NCI-H524 treated with DMSO at 0.1 percent for 48 hours (cell line): ENCODE data around the gene KIF21B.
"Not testable (repeated sequence)": the region's sequence is repeated elsewhere in the genome, so short reads cannot be mapped to it uniquely, and the experiment has no call there.

Source experiments
- DNase-seq: peaks from one replicate; lab custom pipeline; 2025; lab: John Stamatoyannopoulos, UW

KIF21B gene

DNA sequence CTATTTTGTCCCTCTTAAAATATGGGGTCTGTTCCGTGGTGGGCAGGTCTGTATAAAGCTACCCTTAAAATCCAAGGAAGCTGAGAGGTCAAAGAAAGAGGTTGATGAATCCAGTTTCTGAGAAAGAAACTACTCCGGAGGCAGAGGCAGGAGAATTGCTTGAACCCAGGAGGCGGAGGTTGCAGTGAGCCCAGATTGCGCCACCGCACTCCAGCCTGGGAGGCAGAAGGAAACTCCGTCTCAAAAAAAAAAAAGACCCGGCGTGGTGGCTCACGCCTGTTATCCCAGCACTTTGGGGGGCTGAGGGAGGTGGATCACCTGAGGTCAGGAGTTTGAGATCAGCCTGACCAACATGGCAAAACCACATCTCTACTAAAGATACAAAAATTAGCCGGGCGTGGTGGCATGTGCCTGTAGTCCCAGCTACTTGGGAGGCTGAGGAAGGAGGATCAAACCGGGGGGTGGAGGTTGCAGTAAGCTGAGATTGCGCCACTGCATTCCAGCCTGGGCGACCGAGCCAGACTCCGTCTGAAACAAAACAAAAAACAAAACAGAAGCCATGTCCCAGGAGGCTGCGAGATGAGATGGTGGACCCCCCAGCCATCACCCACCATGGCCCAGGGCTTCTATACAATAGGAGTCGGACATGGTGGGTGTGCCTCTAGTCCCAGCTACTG, 88.1 kb downstream of the KIF21B start:
- not testable (repeated sequence) for DNase-seq

DNA sequence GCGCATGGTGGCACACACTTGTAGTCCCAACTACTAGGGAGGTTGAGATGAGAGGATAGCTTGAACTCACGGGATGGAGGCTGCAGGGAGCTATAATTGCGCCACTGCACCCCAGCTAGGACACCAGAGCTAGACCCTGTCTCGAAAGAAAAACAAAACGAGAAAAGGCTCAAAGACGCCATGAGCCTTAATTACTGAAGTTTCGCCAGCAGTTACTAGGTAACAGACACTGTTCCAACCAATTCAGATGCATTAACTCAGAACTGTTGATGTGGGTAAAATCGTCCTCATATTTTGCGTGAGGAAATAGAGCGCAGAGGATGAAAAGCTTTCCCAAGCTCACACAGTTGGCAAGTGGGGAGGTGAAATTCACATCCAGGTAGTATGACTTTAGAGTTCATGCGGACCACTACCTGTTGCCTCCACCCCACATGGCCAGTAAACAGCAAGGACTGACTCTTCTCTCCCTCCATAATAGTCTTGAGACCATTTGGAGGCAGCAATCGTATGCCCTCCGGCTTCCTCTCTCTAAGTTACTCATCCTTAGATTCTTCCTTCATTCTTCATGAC, 88.8 kb downstream of the KIF21B start:
- no peak for DNase-seq

DNA sequence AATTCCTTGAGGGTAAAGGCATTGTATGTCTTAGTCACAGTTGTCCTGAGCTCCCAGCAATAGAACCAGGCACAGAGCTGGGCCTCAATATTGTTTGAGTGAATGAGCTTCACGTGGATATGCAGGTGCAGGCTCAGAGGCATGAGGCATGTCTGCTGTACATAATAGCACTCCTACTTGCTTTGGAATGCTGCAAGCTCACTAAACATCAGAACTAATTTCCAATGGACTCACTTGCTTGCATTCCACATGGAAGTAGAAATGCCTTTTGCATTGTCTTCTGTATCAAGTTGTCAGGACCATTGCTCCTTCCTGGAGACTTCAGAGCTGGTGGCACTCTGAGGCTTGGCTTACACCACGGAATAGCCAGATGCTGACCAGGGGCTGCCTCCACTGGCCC, 91.7 kb downstream of the KIF21B start:
- no peak for DNase-seq

DNA sequence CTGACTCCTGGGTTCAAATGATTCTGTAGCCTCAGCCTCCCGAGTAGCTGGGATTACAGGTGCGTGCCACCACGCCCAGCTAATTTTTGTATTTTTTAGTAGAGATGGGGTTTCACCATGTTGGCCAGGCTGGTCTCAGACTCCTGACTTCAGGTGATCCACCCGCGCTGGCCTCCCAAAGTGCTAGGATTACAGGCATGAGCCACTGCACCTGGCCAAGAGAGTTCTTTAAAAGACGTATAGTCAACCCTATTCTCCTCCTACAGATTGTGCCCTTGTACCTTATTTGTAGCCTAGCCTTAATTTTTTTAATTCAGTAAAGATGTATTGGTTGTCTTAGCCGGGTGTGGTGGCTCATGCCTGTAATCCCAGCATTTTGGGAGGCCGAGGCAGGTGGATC, 93.2 kb downstream of the KIF21B start:
- DNase-seq: not testable (repeated sequence)

DNA sequence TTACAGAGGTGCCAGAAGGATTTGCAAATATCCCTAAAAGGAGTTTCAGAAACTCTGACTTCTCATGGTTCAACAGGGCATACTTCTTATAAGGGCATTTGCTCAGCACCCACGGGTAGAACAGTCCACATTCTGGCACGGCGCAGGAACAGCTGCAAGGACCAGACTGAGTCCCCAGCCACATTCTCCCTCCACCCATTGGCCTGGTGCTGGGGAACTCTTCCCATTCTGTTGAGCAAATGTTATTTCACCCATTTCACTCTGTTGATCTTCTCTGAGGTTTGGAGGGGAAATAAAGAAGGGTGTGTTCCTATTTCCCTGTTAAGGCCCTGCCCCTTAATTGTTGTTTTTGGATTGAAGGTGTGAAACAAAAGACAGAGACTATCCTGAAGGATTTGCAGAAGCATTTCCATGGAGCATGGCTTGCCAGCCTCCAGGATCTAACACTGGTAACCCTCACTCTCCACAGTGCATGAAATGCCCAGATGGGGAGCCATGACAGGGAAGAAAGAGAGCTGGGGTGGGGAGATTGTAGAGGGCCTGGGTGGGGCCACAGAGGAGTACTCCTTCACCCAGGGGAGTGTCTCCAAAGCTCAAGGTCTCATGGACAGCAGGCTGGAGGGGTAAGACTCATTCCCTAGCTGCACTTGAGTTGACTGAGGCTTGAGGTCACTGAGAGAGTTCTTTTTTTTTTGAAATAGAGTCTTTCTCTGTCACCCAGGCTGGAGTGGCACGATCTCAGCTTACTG, 93.8 kb downstream of the KIF21B start:
- no peak for DNase-seq

DNA sequence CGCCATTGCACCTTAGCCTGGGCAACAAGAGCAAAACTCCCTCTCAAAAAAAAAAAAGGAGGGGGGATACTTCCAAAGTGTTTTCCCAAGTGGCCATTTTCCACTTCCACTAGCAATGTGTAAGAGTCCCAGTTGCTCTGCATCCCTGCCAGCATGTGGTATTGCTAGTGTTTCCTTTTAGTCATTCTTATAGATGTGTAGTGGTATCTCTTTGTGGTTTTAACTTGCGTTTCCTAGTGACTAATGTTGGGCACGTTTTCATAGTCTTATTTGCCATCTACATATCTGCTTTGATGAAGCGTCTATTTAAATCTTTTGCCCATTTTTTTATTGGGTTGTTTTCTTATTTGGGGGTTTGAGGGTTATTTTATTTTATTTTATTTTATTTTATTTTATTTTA, 97.7 kb downstream of the KIF21B start:
- no peak for DNase-seq

DNA sequence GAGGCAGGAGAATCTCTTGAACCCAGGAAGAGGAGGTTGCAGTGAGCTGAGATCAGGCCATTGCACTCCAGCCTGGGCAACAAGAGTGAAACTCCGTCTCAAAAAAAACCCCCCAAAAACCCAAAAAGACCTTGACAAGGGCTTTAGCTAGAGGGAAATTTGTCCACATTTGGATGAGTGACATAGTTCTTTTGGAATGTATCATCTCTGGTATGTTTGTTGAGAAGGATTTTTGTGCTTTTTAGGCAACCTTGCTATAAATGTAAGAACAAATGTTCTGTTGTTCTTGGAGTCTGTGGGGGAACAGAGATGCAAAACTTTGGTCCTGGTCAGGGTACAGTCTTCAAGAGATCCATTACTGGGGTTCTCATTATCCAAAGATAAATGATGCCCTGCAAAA, 99.9 kb downstream of the KIF21B start:
- no peak for DNase-seq

DNA sequence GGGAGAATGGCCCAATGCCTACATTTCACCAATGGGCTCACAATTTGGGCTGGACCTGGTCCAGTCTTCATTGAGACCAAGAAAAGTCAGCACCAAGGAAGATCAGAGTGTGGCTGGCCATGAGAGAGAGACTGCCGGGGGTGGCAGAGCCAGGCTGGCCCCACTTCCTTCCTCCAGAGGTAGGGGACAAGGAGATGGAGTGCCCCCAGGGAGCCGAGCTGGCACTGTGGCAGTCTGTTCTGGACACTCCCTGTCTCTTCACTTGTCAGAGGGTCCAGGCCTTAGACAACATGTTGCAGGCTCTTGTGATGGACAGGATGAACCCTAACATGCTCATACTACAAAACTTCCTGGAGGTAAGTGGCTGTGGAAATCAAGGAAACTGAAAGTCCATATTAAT, 101.1 kb downstream of the KIF21B start:
- DNase-seq: no peak

DNA sequence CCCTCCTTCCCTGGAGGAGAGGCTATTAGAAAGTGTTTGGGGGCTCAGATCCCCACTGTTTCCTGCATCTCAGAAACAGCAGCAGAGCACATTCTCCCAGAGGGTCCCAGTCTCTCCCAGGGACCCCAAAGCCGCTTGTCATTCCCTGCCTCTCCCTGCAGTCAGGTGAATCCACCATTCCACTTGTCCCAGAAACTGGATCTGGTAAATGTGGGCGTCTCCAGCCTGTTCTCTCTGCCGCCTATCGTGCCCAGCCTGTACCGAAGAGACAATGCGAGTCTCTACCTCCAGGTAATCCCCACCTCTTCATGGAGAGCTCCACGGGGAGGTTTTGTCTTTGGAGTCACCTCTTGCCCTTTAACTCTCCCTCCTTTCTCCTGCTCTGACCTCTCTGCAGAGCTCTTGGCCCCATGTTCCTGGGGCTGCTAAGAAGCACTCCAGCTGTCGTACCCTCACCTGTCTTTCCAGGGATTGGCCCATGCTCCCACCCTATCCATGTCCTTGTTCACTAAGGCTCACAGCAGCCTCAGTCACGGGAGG, 101.9 kb downstream of the KIF21B start:
- no peak for DNase-seq
